Mesendoderm (in vitro differentiated cells): Measurements from ENCODE around the gene BCL2L11.
A peak's percentile ranks its signal among the peaks of the same experiment; 100 is the strongest.

Source experiments
- DNase-seq: peaks from one replicate; pipeline ENCODE4 v3.0.0; 2013
- H2AK5ac ChIP-seq: 2 replicates; pipeline ENCODE4 v1.6.1; 2013; ENCODE audit warnings: low read length, inconsistent platforms
- H2BK120ac ChIP-seq: 2 replicates; pipeline ENCODE4 v1.6.1; 2013; ENCODE audit warnings: low read depth, mild to moderate bottlenecking, low read length, moderate library complexity, mixed read lengths
- H2BK15ac ChIP-seq: replicated peaks from 2 replicates; pipeline ENCODE4 v1.6.1; 2013; ENCODE audit warnings: low read depth, mild to moderate bottlenecking, moderate library complexity
- H2BK5ac ChIP-seq: 2 replicates; pipeline ENCODE4 v1.6.1; 2013; ENCODE audit warnings: low read length, inconsistent platforms
- H3K18ac ChIP-seq: 2 replicates; pipeline ENCODE4 v1.6.1; 2013; ENCODE audit warnings: mild to moderate bottlenecking, low read length, mixed read lengths
- H3K23ac ChIP-seq: one replicate; pipeline ENCODE4 v1.6.1; 2013; ENCODE audit warnings: low read length
- H3K27ac ChIP-seq: 2 replicates; pipeline ENCODE4 v1.5.1; 2013; ENCODE audit warnings: low read depth, mild to moderate bottlenecking, inconsistent platforms, low read length, moderate library complexity
- H3K27me3 ChIP-seq: 2 replicates; pipeline ENCODE4 v1.6.1; 2013; ENCODE audit warnings: low read length, control low read depth, mild to moderate bottlenecking, inconsistent platforms; ENCODE audit not compliant: insufficient read depth, poor library complexity
- H3K36me3 ChIP-seq: 2 replicates; pipeline ENCODE4 v1.6.1; 2013; ENCODE audit warnings: low read length, inconsistent platforms; ENCODE audit not compliant: control insufficient read depth, insufficient read depth
- H3K4ac ChIP-seq: one replicate; pipeline ENCODE4 v1.6.1; 2013; ENCODE audit warnings: low read depth, mild to moderate bottlenecking, low read length, moderate library complexity
- H3K4me1 ChIP-seq: 2 replicates; pipeline ENCODE4 v1.6.1; 2013; ENCODE audit warnings: low read depth, low read length, inconsistent platforms; ENCODE audit not compliant: control insufficient read depth
- H3K4me2 ChIP-seq: 2 replicates; pipeline ENCODE4 v1.6.1; 2013; ENCODE audit warnings: low read length
- H3K4me3 ChIP-seq: 2 replicates; pipeline ENCODE4 v1.5.1; 2013; ENCODE audit warnings: mild to moderate bottlenecking, low read length
- H3K56ac ChIP-seq: one replicate; pipeline ENCODE4 v1.6.1; 2013; ENCODE audit warnings: low read length
- H3K79me1 ChIP-seq: 2 replicates; pipeline ENCODE4 v1.6.1; 2013; ENCODE audit warnings: low read length, inconsistent platforms
- H3K79me2 ChIP-seq: 2 replicates; pipeline ENCODE4 v1.6.1; 2013; ENCODE audit warnings: mild to moderate bottlenecking, low read length; ENCODE audit not compliant: control insufficient read depth, insufficient read depth
- H3K9ac ChIP-seq: 2 replicates; pipeline ENCODE4 v1.6.1; 2013; ENCODE audit warnings: low read length, inconsistent platforms
- H4K5ac ChIP-seq: one replicate; pipeline ENCODE4 v1.6.1; 2013; ENCODE audit warnings: low read length
- H4K8ac ChIP-seq: one replicate; pipeline ENCODE4 v1.6.1; 2013; ENCODE audit warnings: low read depth, mild to moderate bottlenecking, control low read depth, low read length, moderate library complexity
- WGBS: extraction: QIAGEN DNeasy Blood & Tissue Kit; methylation state at CpG from one replicate; pipeline ENCODE4 v1.1.7; 2013; ENCODE audit warnings: low lambda C conversion rate, missing lambda C conversion rate; ENCODE audit not compliant: insufficient coverage; ENCODE audit errors: extremely low coverage; 5-methylcytosine and 5-hydroxymethylcytosine counted together

BCL2L11 gene

GRCh38 chr2:111119822-111120252 lies 877 bp upstream of the BCL2L11 start:
- Histone ChIP-seq H3K4me2 (peak overlapping the region; percentile 10), H2BK120ac (no peak overlapping the region), H3K27me3 (peaks cover 24% of the 10 kb centered on the region), H3K79me1 (peaks cover 3% of the 10 kb centered on the region), H2BK15ac (no peak overlapping the region), H3K4ac (no peak overlapping the region), H3K23ac (no peak overlapping the region), H3K79me2 (peaks cover 1% of the 10 kb centered on the region), H3K4me1 (peaks cover 2% of the 10 kb centered on the region), H3K18ac (peak overlapping the region; percentile 31), H2BK5ac (no peak overlapping the region), H3K27ac (no peak overlapping the region), H3K9ac (peak overlapping the region; percentile 66), H3K4me3 (no peak overlapping the region), H4K8ac (no peak overlapping the region), H4K5ac (no peak overlapping the region), H3K36me3 (no peaks in the 10 kb centered on the region), H3K56ac (peak overlapping the region; percentile 84), H2AK5ac (no peak overlapping the region)
- DNase-seq: no peak
- no CpG with 5 or more reads among the region's 27 CpGs for WGBS

- peak overlapping the region; percentile 86 for H3K23ac ChIP-seq
- no peak overlapping the region for H4K8ac ChIP-seq
- H2BK5ac ChIP-seq: no peak overlapping the region
- no peak overlapping the region for H2AK5ac ChIP-seq
- H3K27me3 ChIP-seq: peaks cover 24% of the 10 kb centered on the region
- H2BK120ac ChIP-seq: no peak overlapping the region
- DNase-seq: peak; percentile 68
- peak overlapping the region; percentile 68 for H3K27ac ChIP-seq
- WGBS: no CpG with 5 or more reads among the region's 80 CpGs
- H3K56ac ChIP-seq: peak overlapping the region; percentile 81
- peaks cover 2% of the 10 kb centered on the region for H3K4me1 ChIP-seq
- peak overlapping the region; percentile 87 for H3K9ac ChIP-seq
- no peak overlapping the region for H3K4ac ChIP-seq
- H3K79me1 ChIP-seq: peaks cover 3% of the 10 kb centered on the region
- peak overlapping the region; percentile 61 for H3K4me3 ChIP-seq
- H3K36me3 ChIP-seq: peaks cover 2% of the 10 kb centered on the region
- no peak overlapping the region for H4K5ac ChIP-seq
- no peak overlapping the region for H3K18ac ChIP-seq
- no peak overlapping the region for H2BK15ac ChIP-seq
- peak overlapping the region; percentile 99 for H3K4me2 ChIP-seq
- H3K79me2 ChIP-seq: peaks cover 1% of the 10 kb centered on the region
Measured at GRCh38 chr2:111121028-111121827, 514 bp downstream of the BCL2L11 start.

- Histone ChIP-seq H3K4ac (no peak overlapping the region), H3K4me3 (peak overlapping the region; percentile 61), H4K5ac (no peak overlapping the region), H3K79me2 (peaks cover 1% of the 10 kb centered on the region), H2AK5ac (no peak overlapping the region), H3K27ac (no peak overlapping the region), H3K27me3 (peaks cover 24% of the 10 kb centered on the region), H2BK5ac (no peak overlapping the region), H3K18ac (no peak overlapping the region), H3K79me1 (peaks cover 3% of the 10 kb centered on the region), H4K8ac (no peak overlapping the region), H3K4me2 (peak overlapping the region; percentile 99), H3K9ac (peak overlapping the region; percentile 87), H2BK15ac (no peak overlapping the region), H3K56ac (peak overlapping the region; percentile 81), H3K23ac (peak overlapping the region; percentile 86), H3K4me1 (peaks cover 2% of the 10 kb centered on the region), H2BK120ac (no peak overlapping the region), H3K36me3 (peaks cover 2% of the 10 kb centered on the region)
- DNase-seq: peak; percentile 95
- no CpG with 5 or more reads among the region's 93 CpGs for WGBS
Measured at GRCh38 chr2:111121828-111122630, 1.3 kb downstream of the BCL2L11 start.

DNA sequence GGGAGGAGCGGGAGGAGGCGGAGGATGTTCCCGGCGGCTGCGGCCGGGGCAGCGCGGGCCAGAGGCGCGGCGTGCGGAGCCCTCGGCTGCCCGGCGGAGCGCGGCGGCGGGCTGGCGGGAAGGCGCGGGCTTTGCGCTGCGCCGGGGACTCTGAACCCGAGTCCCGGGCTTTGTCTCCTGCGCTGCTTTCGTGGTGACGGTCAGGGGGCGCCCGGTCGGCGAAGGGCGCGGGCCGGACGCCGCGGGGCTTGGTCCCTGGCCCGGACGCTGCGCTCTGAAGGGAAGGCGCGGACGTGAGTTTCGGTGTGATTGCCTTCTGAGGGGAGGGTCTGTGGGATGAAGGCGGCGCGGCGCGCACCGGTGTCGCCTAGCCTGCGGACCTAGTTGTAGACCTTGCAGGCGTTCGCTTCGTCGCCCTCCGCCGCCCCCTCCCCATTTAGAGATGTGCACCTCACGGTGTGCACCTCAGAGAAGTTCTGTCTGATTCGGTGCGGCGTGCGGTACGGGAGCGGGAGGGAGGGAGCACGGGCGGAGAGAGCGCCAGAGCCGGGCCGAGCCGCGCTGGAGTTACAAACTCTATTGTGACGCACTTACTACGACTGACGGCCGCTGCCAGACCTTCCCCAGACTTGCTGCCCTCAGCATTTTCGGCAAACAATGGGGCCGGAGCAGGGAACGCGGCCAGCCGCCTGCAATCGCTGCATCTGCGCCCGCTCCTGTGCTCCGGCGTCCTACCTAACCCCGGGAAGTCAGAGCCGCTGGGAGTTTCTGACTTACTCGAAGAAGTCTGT lies 2.1 kb downstream of the BCL2L11 start:
- H3K4me1 ChIP-seq: peaks cover 2% of the 10 kb centered on the region
- H3K4me2 ChIP-seq: peak overlapping the region; percentile 44
- peak overlapping the region; percentile 96 for H3K56ac ChIP-seq
- peak overlapping the region; percentile 87 for H3K9ac ChIP-seq
- H3K79me2 ChIP-seq: peaks cover 1% of the 10 kb centered on the region
- peak overlapping the region; percentile 74 for H3K23ac ChIP-seq
- no peak overlapping the region for H2BK120ac ChIP-seq
- no CpG with 5 or more reads among the region's 92 CpGs for WGBS
- H3K27ac ChIP-seq: peak overlapping the region; percentile 7
- peaks cover 2% of the 10 kb centered on the region for H3K36me3 ChIP-seq
- no peak overlapping the region for H4K8ac ChIP-seq
- H3K27me3 ChIP-seq: peaks cover 23% of the 10 kb centered on the region
- peaks cover 3% of the 10 kb centered on the region for H3K79me1 ChIP-seq
- H2BK5ac ChIP-seq: no peak overlapping the region
- H3K18ac ChIP-seq: peak overlapping the region; percentile 29
- no peak overlapping the region for H2AK5ac ChIP-seq
- H4K5ac ChIP-seq: no peak overlapping the region
- H3K4ac ChIP-seq: no peak overlapping the region
- H2BK15ac ChIP-seq: no peak overlapping the region
- DNase-seq: peak; percentile 92
- H3K4me3 ChIP-seq: peak overlapping the region; percentile 88

GRCh38 chr2:111123751-111124150 lies 3.0 kb downstream of the BCL2L11 start:
- H2BK15ac ChIP-seq: no peak overlapping the region
- no peak overlapping the region for H3K56ac ChIP-seq
- no CpG with 5 or more reads among the region's 7 CpGs for WGBS
- H3K79me2 ChIP-seq: peaks cover 1% of the 10 kb centered on the region
- H3K27me3 ChIP-seq: peaks cover 13% of the 10 kb centered on the region
- no peak for DNase-seq
- no peak overlapping the region for H4K8ac ChIP-seq
- peaks cover 3% of the 10 kb centered on the region for H3K79me1 ChIP-seq
- H3K36me3 ChIP-seq: peaks cover 2% of the 10 kb centered on the region
- no peak overlapping the region for H3K23ac ChIP-seq
- H3K18ac ChIP-seq: no peak overlapping the region
- no peak overlapping the region for H3K4me2 ChIP-seq
- H2BK120ac ChIP-seq: no peak overlapping the region
- peak overlapping the region; percentile 4 for H3K9ac ChIP-seq
- no peak overlapping the region for H2AK5ac ChIP-seq
- no peak overlapping the region for H3K4ac ChIP-seq
- peaks cover 2% of the 10 kb centered on the region for H3K4me1 ChIP-seq
- no peak overlapping the region for H2BK5ac ChIP-seq
- no peak overlapping the region for H3K4me3 ChIP-seq
- no peak overlapping the region for H4K5ac ChIP-seq
- no peak overlapping the region for H3K27ac ChIP-seq
